Suprapubic skin (tissue), 4 donors: Measurements from ENCODE around the gene SLC6A19.

Experiments
- CTCF ChIP-seq, 2 donors: fragments of 200-600 bp in 1 of 2; fragments of 450-650 bp in 1 of 2; sonication (generic) in 1 of 2; IDR thresholded peaks; one replicate each; pipeline ENCODE4 v1.5.1; 2016 to 2019; ENCODE audit warnings: antibody characterized with exemption in 2 of 2, mild to moderate bottlenecking in 1 of 2, moderate library complexity in 1 of 2
- EP300 ChIP-seq: sonication (generic); formaldehyde crosslinking; IDR thresholded peaks from one replicate; pipeline ENCODE4 v1.6.1; 2017; ENCODE audit warnings: antibody characterized with exemption
- POLR2A ChIP-seq, 2 donors: fragments of 450-650 bp; IDR thresholded peaks; one replicate each; pipeline ENCODE4 v1.6.1; 2017; ENCODE audit warnings: antibody characterized with exemption in 2 of 2, mild to moderate bottlenecking in 2 of 2, moderate library complexity in 2 of 2
- POLR2AphosphoS5 ChIP-seq, 3 donors: sonication (generic); formaldehyde crosslinking; IDR thresholded peaks; one replicate each; pipeline ENCODE4 v1.6.1; 2017; ENCODE audit warnings: antibody characterized with exemption in 3 of 3

- no peak for TF ChIP-seq POLR2A (IDR thresholded peaks at IDR 0.05)
- TF ChIP-seq POLR2AphosphoS5 (IDR thresholded peaks at IDR 0.05), result no peak
- TF ChIP-seq CTCF (IDR thresholded peaks at IDR 0.05), result no peak
- TF ChIP-seq EP300, result no peak
Observed at GRCh38 chr5:1232780-1233179, 31.4 kb downstream of the SLC6A19 start.
